Activated T-helper 17 cell treated with anti-CD3 and anti-CD28 coated beads, Interleukin-2, amount 50 U/mL, for 72 hours (primary cell): ENCODE measurements around the gene CACNB1. TPM values are rescaled to one million over a fixed set of nuclear protein-coding genes. Genes with fewer than 3 reads are reported as not detected.
"Not testable (repeated sequence)": the region's sequence is repeated elsewhere in the genome, so short reads cannot be mapped to it uniquely, and the experiment has no call there.

ENCODE experiments used
- ATAC-seq: fragments of 150-1000 bp; cut with Tn5 transposase; replicated peaks from 2 replicates; pipeline ENCODE4 v1.10.0; 2021; ENCODE audit warnings: mild to moderate bottlenecking, moderate library complexity
- H3K27ac Mint-ChIP-seq: one replicate; pipeline ENCODE4 v1.8.0; 2022; ENCODE audit warnings: mixed read lengths
- H3K27me3 Mint-ChIP-seq: one replicate; pipeline ENCODE4 v1.8.0; 2022; ENCODE audit warnings: mixed read lengths
- H3K36me3 Mint-ChIP-seq: one replicate; pipeline ENCODE4 v1.8.0; 2022; ENCODE audit warnings: low read depth, mild to moderate bottlenecking, mixed read lengths
- H3K4me1 Mint-ChIP-seq: one replicate; pipeline ENCODE4 v1.8.0; 2022; ENCODE audit warnings: mixed read lengths
- H3K4me3 Mint-ChIP-seq: one replicate; pipeline ENCODE4 v1.8.0; 2022; ENCODE audit warnings: mild to moderate bottlenecking, mixed read lengths
- H3K9me3 Mint-ChIP-seq: one replicate; pipeline ENCODE4 v1.8.0; 2022; ENCODE audit warnings: mixed read lengths
- total RNA-seq, 2 donors: library from RNA; stranded (reverse); gene quantifications; one replicate each; pipeline ENCODE4 v1.2.3, GENCODE V29; 2022

Gene CACNB1
- total RNA-seq, 2 donors from 2014 or later: 22.6 to 24.2 TPM

GRCh38 chr17:39183720-39184119, 13.7 kb downstream of the CACNB1 start:
- Mint-ChIP-seq H3K36me3 (peaks cover 60% of the 10 kb centered on the region), H3K27ac (no peak overlapping the region), H3K4me1 (no peaks in the 10 kb centered on the region), H3K9me3 (no peaks in the 10 kb centered on the region), H3K4me3 (no peak overlapping the region), H3K27me3 (no peaks in the 10 kb centered on the region)
- ATAC-seq: no peak

GRCh38 chr17:39183045-39183444, 14.4 kb downstream of the CACNB1 start:
- H3K4me1 Mint-ChIP-seq: no peaks in the 10 kb centered on the region
- H3K9me3 Mint-ChIP-seq: no peaks in the 10 kb centered on the region
- no peak for ATAC-seq
- H3K27ac Mint-ChIP-seq: no peak overlapping the region
- no peak overlapping the region for H3K4me3 Mint-ChIP-seq
- no peaks in the 10 kb centered on the region for H3K27me3 Mint-ChIP-seq
- peaks cover 60% of the 10 kb centered on the region for H3K36me3 Mint-ChIP-seq

GRCh38 chr17:39181303-39181702, 16.2 kb downstream of the CACNB1 start:
- ATAC-seq: no peak
- Mint-ChIP-seq H3K4me3 (no peak overlapping the region), H3K27me3 (no peaks in the 10 kb centered on the region), H3K27ac (no peak overlapping the region), H3K4me1 (no peaks in the 10 kb centered on the region), H3K36me3 (peaks cover 64% of the 10 kb centered on the region), H3K9me3 (no peaks in the 10 kb centered on the region)

GRCh38 chr17:39178536-39178935, 18.9 kb downstream of the CACNB1 start:
- H3K4me3 Mint-ChIP-seq: no peak overlapping the region
- no peak overlapping the region for H3K27ac Mint-ChIP-seq
- ATAC-seq: no peak
- H3K27me3 Mint-ChIP-seq: no peaks in the 10 kb centered on the region
- H3K4me1 Mint-ChIP-seq: peaks cover 4% of the 10 kb centered on the region
- no peaks in the 10 kb centered on the region for H3K9me3 Mint-ChIP-seq
- H3K36me3 Mint-ChIP-seq: peaks cover 58% of the 10 kb centered on the region

- no peaks in the 10 kb centered on the region for H3K9me3 Mint-ChIP-seq
- peaks cover 8% of the 10 kb centered on the region for H3K4me1 Mint-ChIP-seq
- H3K27ac Mint-ChIP-seq: no peak overlapping the region
- H3K36me3 Mint-ChIP-seq: peaks cover 47% of the 10 kb centered on the region
- H3K27me3 Mint-ChIP-seq: no peaks in the 10 kb centered on the region
- H3K4me3 Mint-ChIP-seq: no peak overlapping the region
- peak; percentile 23 for ATAC-seq
Observed at GRCh38 chr17:39177256-39177655, 20.2 kb downstream of the CACNB1 start.

GRCh38 chr17:39175695-39176093, 21.8 kb downstream of the CACNB1 start:
- Mint-ChIP-seq H3K27me3 (no peaks in the 10 kb centered on the region), H3K9me3 (no peaks in the 10 kb centered on the region), H3K4me1 (peaks cover 10% of the 10 kb centered on the region), H3K27ac (no peak overlapping the region), H3K4me3 (no peak overlapping the region), H3K36me3 (peaks cover 36% of the 10 kb centered on the region)
- no peak for ATAC-seq

- Mint-ChIP-seq H3K4me1 (peaks cover 10% of the 10 kb centered on the region), H3K9me3 (no peaks in the 10 kb centered on the region)
Observed at GRCh38 chr17:39174920-39175694, 22.4 kb downstream of the CACNB1 start.

GRCh38 chr17:39173526-39174274, 23.8 kb downstream of the CACNB1 start:
- H3K36me3 Mint-ChIP-seq: peaks cover 33% of the 10 kb centered on the region
- H3K9me3 Mint-ChIP-seq: no peaks in the 10 kb centered on the region
- H3K4me1 Mint-ChIP-seq: peaks cover 10% of the 10 kb centered on the region
- H3K27ac Mint-ChIP-seq: peak overlapping the region; percentile 30
- no peaks in the 10 kb centered on the region for H3K27me3 Mint-ChIP-seq
- ATAC-seq: no peak
- no peak overlapping the region for H3K4me3 Mint-ChIP-seq

More at GRCh38 chr17:39174920-39175694, 22.4 kb downstream of the CACNB1 start:
- Mint-ChIP-seq H3K4me3 (no peak overlapping the region), H3K27me3 (no peaks in the 10 kb centered on the region), H3K36me3 (peaks cover 36% of the 10 kb centered on the region), H3K27ac (no peak overlapping the region)
- peak; percentile 81 for ATAC-seq

- Mint-ChIP-seq H3K27me3 (no peaks in the 10 kb centered on the region), H3K4me1 (peaks cover 10% of the 10 kb centered on the region), H3K27ac (peak overlapping the region; percentile 30), H3K4me3 (no peak overlapping the region), H3K36me3 (peaks cover 27% of the 10 kb centered on the region), H3K9me3 (no peaks in the 10 kb centered on the region)
- no peak for ATAC-seq
Observed at GRCh38 chr17:39173080-39173479, 24.4 kb downstream of the CACNB1 start.

GRCh38 chr17:39171933-39172332, 25.5 kb downstream of the CACNB1 start:
- Mint-ChIP-seq H3K4me3 (no peak overlapping the region), H3K9me3 (no peaks in the 10 kb centered on the region), H3K27me3 (peaks cover 5% of the 10 kb centered on the region), H3K36me3 (peaks cover 15% of the 10 kb centered on the region), H3K4me1 (peaks cover 15% of the 10 kb centered on the region), H3K27ac (no peak overlapping the region)
- no peak for ATAC-seq

GRCh38 chr17:39170558-39170957, 26.9 kb downstream of the CACNB1 start:
- Mint-ChIP-seq H3K4me1 (peaks cover 15% of the 10 kb centered on the region), H3K27ac (no peak overlapping the region), H3K4me3 (no peak overlapping the region), H3K27me3 (peaks cover 13% of the 10 kb centered on the region), H3K9me3 (no peaks in the 10 kb centered on the region), H3K36me3 (peaks cover 6% of the 10 kb centered on the region)
- no peak for ATAC-seq

- peaks cover 2% of the 10 kb centered on the region for H3K36me3 Mint-ChIP-seq
- no peaks in the 10 kb centered on the region for H3K9me3 Mint-ChIP-seq
Observed at GRCh38 chr17:39170109-39170508, 27.4 kb downstream of the CACNB1 start.

GRCh38 chr17:39169518-39169917, 28.0 kb downstream of the CACNB1 start:
- H3K4me1 Mint-ChIP-seq: peaks cover 19% of the 10 kb centered on the region
- no peaks in the 10 kb centered on the region for H3K36me3 Mint-ChIP-seq

More at GRCh38 chr17:39170109-39170508, 27.4 kb downstream of the CACNB1 start:
- H3K4me1 Mint-ChIP-seq: peaks cover 15% of the 10 kb centered on the region
- H3K4me3 Mint-ChIP-seq: no peak overlapping the region
- peaks cover 13% of the 10 kb centered on the region for H3K27me3 Mint-ChIP-seq
- H3K27ac Mint-ChIP-seq: no peak overlapping the region
- no peak for ATAC-seq

GRCh38 chr17:39169101-39169500, 28.4 kb downstream of the CACNB1 start:
- Mint-ChIP-seq H3K27ac (no peak overlapping the region), H3K27me3 (peaks cover 18% of the 10 kb centered on the region), H3K9me3 (no peaks in the 10 kb centered on the region), H3K4me3 (no peak overlapping the region), H3K36me3 (no peaks in the 10 kb centered on the region), H3K4me1 (peaks cover 21% of the 10 kb centered on the region)
- no peak for ATAC-seq

More at GRCh38 chr17:39169518-39169917, 28.0 kb downstream of the CACNB1 start:
- ATAC-seq: no peak
- Mint-ChIP-seq H3K4me3 (no peak overlapping the region), H3K27ac (no peak overlapping the region), H3K9me3 (no peaks in the 10 kb centered on the region), H3K27me3 (peaks cover 17% of the 10 kb centered on the region)

- H3K36me3 Mint-ChIP-seq, H3K4me3 Mint-ChIP-seq, ATAC-seq, H3K9me3 Mint-ChIP-seq, H3K27ac Mint-ChIP-seq: not testable (repeated sequence)
- Mint-ChIP-seq H3K27me3 (peaks cover 18% of the 10 kb centered on the region), H3K4me1 (peaks cover 17% of the 10 kb centered on the region)
Observed at GRCh38 chr17:39168503-39168902, 29.0 kb downstream of the CACNB1 start.
